Measurements from ENCODE around the gene TEAD2. TPM values are rescaled to one million over a fixed set of nuclear protein-coding genes. Genes with fewer than 3 reads are reported as not detected.

Gene TEAD2
- total and polyA plus RNA-seq, 10 of the 15 experiments (the other 5 are each of a cell fraction or from before 2014, with no cell fraction given), result 0.04 to 0.26 (median 0.11) TPM; not detected in 3

GRCh38 chr19:49335071-49335783, 27.0 kb downstream of the TEAD2 start, which contains the start of gene CD37 (continued):
- TF ChIP-seq NR2F1 (conservative IDR thresholded peaks at IDR 0.05) (peak; percentile 69), CEBPB (IDR thresholded peaks at IDR 0.05; ENCODE audit: borderline replicate concordance in 1 of 2, low read depth in 2 of 2, low read length in 2 of 2) (no peak), CHD1 (IDR thresholded peaks at IDR 0.05; ENCODE audit: low read depth, low read length) (0 out of 2 replicates have a peak, but pooled peaks have one; percentile 25), RB1 (IDR thresholded peaks at IDR 0.05; ENCODE audit: borderline replicate concordance) (no peak), ZBTB4 (CRISPR knock-in tag; IDR thresholded peaks at IDR 0.05) (no peak), RFX5 (IDR thresholded peaks at IDR 0.05; ENCODE audit: low read depth, low read length) (no peak), CTCF (IDR thresholded peaks at IDR 0.05 in 2 of 3, conservative IDR thresholded peaks at IDR 0.05 in 1 of 3; ENCODE audit: control insufficient read depth in 2 of 3, extremely low read depth in 1 of 3, insufficient read depth in 1 of 3, low read depth in 3 of 3, low read length in 3 of 3) (no peak), TAF1 (IDR thresholded peaks at IDR 0.05; ENCODE audit: borderline replicate concordance, low read depth, low read length) (peak; percentile 82; the same call in 1 of the 2 replicates), ESRRA (IDR thresholded peaks at IDR 0.05; ENCODE audit: low read length) (no peak), SMAD1 (IDR thresholded peaks at IDR 0.05; ENCODE audit: low read depth, partially characterized antibody) (no peak), CBFB (IDR thresholded peaks at IDR 0.05; ENCODE audit: low read depth) (peak; percentile 69), TBL1XR1 (IDR thresholded peaks at IDR 0.05; ENCODE audit: low read depth, low read length) (no peak), RUNX3 (IDR thresholded peaks at IDR 0.05; ENCODE audit: low read length) (no peak; the same call in none of the 2 replicates), JUNB (IDR thresholded peaks at IDR 0.05) (no peak), POLR2AphosphoS2 (IDR thresholded peaks at IDR 0.05; ENCODE audit: low read depth, low read length) (peak; percentile 79), CHD2 (IDR thresholded peaks at IDR 0.05; ENCODE audit: borderline replicate concordance, low read depth, low read length) (0 out of 2 replicates have a peak, but pooled peaks have one; percentile 7), CHD4 (IDR thresholded peaks at IDR 0.05) (no peak), PAX8 (IDR thresholded peaks at IDR 0.05) (no peak), RELA (IDR thresholded peaks at IDR 0.05; ENCODE audit: borderline replicate concordance, partially characterized antibody) (no peak), SREBF2 (IDR thresholded peaks at IDR 0.05; ENCODE audit: low read length) (no peak), IRF4 (IDR thresholded peaks at IDR 0.05; ENCODE audit: low read depth, low read length) (0 out of 2 replicates have a peak, but pooled peaks have one; percentile 13), MEF2A (IDR thresholded peaks at IDR 0.05; ENCODE audit: insufficient read depth, low read depth, low read length) (no peak), ZNF217 (IDR thresholded peaks at IDR 0.05) (no peak), PKNOX1 (IDR thresholded peaks at IDR 0.05) (peak; percentile 8; the same call in 1 of the 2 replicates), ZNF274 (IDR thresholded peaks at IDR 0.05; ENCODE audit: insufficient read depth, insufficient read length) (no peak)
